IMR-90 (cell line): ENCODE data around the gene H19. TPM values are rescaled to one million over a fixed set of nuclear protein-coding genes. Genes with fewer than 3 reads are reported as not detected.

Source experiments
- ATAC-seq: fragments of 200-7000 bp; cut with Tn5 transposase; 2 replicates; pipeline ENCODE4 v1.9.1; 2020; ENCODE audit warnings: low read depth, mild to moderate bottlenecking, moderate library complexity
- BruUV-seq: library from RNA; stranded (reverse); fragments of 400-500 nt; replicated peaks from 2 replicates; lab custom pipeline; 2021; lab: Mats Ljungman, UMichigan
- CTCF ChIA-PET: fragments of 300-600 bp; formaldehyde crosslinking; extraction: SDS; loops from one replicate; lab custom pipeline; 2021; ENCODE audit warnings: antibody characterized with exemption; lab: Yijun Ruan, JAX
- POLR2A ChIA-PET: fragments of 300-600 bp; sonication (Branson Sonifier 250); formaldehyde crosslinking; loops from one replicate; lab custom pipeline; 2022; ENCODE audit warnings: antibody characterized with exemption; ENCODE audit not compliant: unreplicated experiment; lab: Charles Lee
- DNase-seq: peaks from one replicate; pipeline ENCODE4 v3.0.0; 2013
- H2AFZ ChIP-seq: replicated peaks from 2 replicates; pipeline ENCODE3; 2013; ENCODE audit warnings: low read length, mild to moderate bottlenecking; ENCODE audit not compliant: poor library complexity
- H2AK5ac ChIP-seq: 2 replicates; pipeline ENCODE4 v1.6.1; 2013; ENCODE audit warnings: low read depth, low read length, inconsistent platforms
- H2AK9ac ChIP-seq: replicated peaks from 2 replicates; pipeline ENCODE3; 2013; ENCODE audit warnings: mild to moderate bottlenecking, low read depth, low read length, moderate library complexity; ENCODE audit not compliant: poor library complexity
- H2BK120ac ChIP-seq: 2 replicates; pipeline ENCODE4 v1.6.1; 2013; ENCODE audit warnings: low read depth, low read length, inconsistent platforms
- H2BK15ac ChIP-seq: 3 replicates; pipeline ENCODE4 v1.6.1; 2013; ENCODE audit warnings: low read depth, low read length, inconsistent platforms
- H2BK20ac ChIP-seq: 2 replicates; pipeline ENCODE4 v1.6.1; 2013; ENCODE audit warnings: low read depth, mild to moderate bottlenecking, inconsistent platforms, low read length, moderate library complexity
- H2BK5ac ChIP-seq: 2 replicates; pipeline ENCODE4 v1.6.1; 2013; ENCODE audit warnings: mild to moderate bottlenecking, low read depth, low read length, inconsistent platforms; ENCODE audit not compliant: poor library complexity, severe bottlenecking
- H3K14ac ChIP-seq: replicated peaks from 2 replicates; pipeline ENCODE4 v1.6.1; 2013; ENCODE audit warnings: low read depth, low read length, inconsistent platforms
- H3K18ac ChIP-seq: 2 replicates; pipeline ENCODE4 v1.6.1; 2013; ENCODE audit warnings: low read depth, low read length, control low read depth
- H3K23ac ChIP-seq: 2 replicates; pipeline ENCODE4 v1.6.1; 2013; ENCODE audit warnings: low read depth, low read length, inconsistent platforms
- H3K27ac ChIP-seq: 2 replicates; pipeline ENCODE4 v1.5.1; 2013; ENCODE audit warnings: mild to moderate bottlenecking, control low read depth, low read length; ENCODE audit not compliant: insufficient read depth
- H3K27me3 ChIP-seq: 2 replicates; pipeline ENCODE4 v1.6.1; 2013; ENCODE audit warnings: low read length; ENCODE audit not compliant: control insufficient read depth, insufficient read depth
- H3K36me3 ChIP-seq: 2 replicates; pipeline ENCODE4 v1.6.1; 2013; ENCODE audit warnings: low read length, mixed read lengths; ENCODE audit not compliant: control insufficient read depth, insufficient read depth
- H3K4ac ChIP-seq: 2 replicates; pipeline ENCODE4 v1.6.1; 2013; ENCODE audit warnings: low read depth, low read length, inconsistent platforms
- H3K4me1 ChIP-seq: 2 replicates; pipeline ENCODE4 v1.6.1; 2013; ENCODE audit warnings: low read length, mixed read lengths; ENCODE audit not compliant: control insufficient read depth, insufficient read depth
- H3K4me2 ChIP-seq: 2 replicates; pipeline ENCODE4 v1.6.1; 2013; ENCODE audit warnings: low read depth, mild to moderate bottlenecking, control low read depth, low read length, moderate library complexity
- H3K4me3 ChIP-seq: 2 replicates; pipeline ENCODE4 v1.5.1; 2013; ENCODE audit warnings: low read depth, mild to moderate bottlenecking, control low read depth, low read length, moderate library complexity; ENCODE audit not compliant: insufficient read depth
- H3K56ac ChIP-seq: 2 replicates; pipeline ENCODE4 v1.6.1; 2013; ENCODE audit warnings: low read length, inconsistent platforms; ENCODE audit not compliant: insufficient read depth; ENCODE audit errors: extremely low read depth
- H3K79me1 ChIP-seq, 2 experiments: 2 replicates each; pipeline ENCODE4 v1.6.1; 2013; ENCODE audit warnings: low read length in 2 of 2, inconsistent platforms in 1 of 2, low read depth in 1 of 2
- H3K9ac ChIP-seq: 2 replicates; pipeline ENCODE4 v1.6.1; 2013; ENCODE audit warnings: low read depth, low read length, control low read depth
- H3K9me1 ChIP-seq: 2 replicates; pipeline ENCODE4 v1.6.1; 2013; ENCODE audit warnings: low read length, inconsistent platforms; ENCODE audit not compliant: insufficient read depth
- H3K9me3 ChIP-seq: 2 replicates; pipeline ENCODE4 v1.6.1; 2013; ENCODE audit warnings: low read length; ENCODE audit not compliant: control insufficient read depth, insufficient read depth
- H4K20me1 ChIP-seq: 2 replicates; pipeline ENCODE4 v1.6.1; 2013; ENCODE audit warnings: low read length, inconsistent platforms; ENCODE audit not compliant: insufficient read depth
- H4K5ac ChIP-seq: 2 replicates; pipeline ENCODE4 v1.6.1; 2013; ENCODE audit warnings: mild to moderate bottlenecking, low read depth, low read length, control low read depth
- H4K8ac ChIP-seq, 2 experiments: 2 replicates each; pipeline ENCODE4 v1.6.1; 2013; ENCODE audit warnings: low read depth in 2 of 2, low read length in 2 of 2, control low read depth in 1 of 2, inconsistent platforms in 1 of 2
- H4K91ac ChIP-seq: 2 replicates; pipeline ENCODE4 v1.6.1; 2013; ENCODE audit warnings: low read depth, low read length, inconsistent platforms; ENCODE audit not compliant: insufficient read depth
- BHLHE40 ChIP-seq: fragments of 150-350 bp; IDR thresholded peaks from 2 replicates; pipeline ENCODE4 v1.6.1; 2016; ENCODE audit warnings: mild to moderate bottlenecking, low read depth, low read length
- CEBPB ChIP-seq: IDR thresholded peaks from 2 replicates; pipeline ENCODE4 v1.6.1; 2012; ENCODE audit warnings: low read depth, low read length, improper control_type of control experiment
- CHD1 ChIP-seq: IDR thresholded peaks from 2 replicates; pipeline ENCODE4 v1.6.1; 2012; ENCODE audit warnings: low read depth, low read length, improper control_type of control experiment
- ELK1 ChIP-seq: fragments of 150-350 bp; IDR thresholded peaks from 2 replicates; pipeline ENCODE4 v1.6.1; 2016; ENCODE audit warnings: low read depth, mild to moderate bottlenecking, low read length, moderate library complexity, borderline replicate concordance
- MAFK ChIP-seq: IDR thresholded peaks from 2 replicates; pipeline ENCODE4 v1.6.1; 2012; ENCODE audit warnings: low read depth, low read length, improper control_type of control experiment
- MAZ ChIP-seq: IDR thresholded peaks from 2 replicates; pipeline ENCODE4 v1.6.1; 2012; ENCODE audit warnings: low read depth, mild to moderate bottlenecking, low read length, improper control_type of control experiment, moderate library complexity, borderline replicate concordance
- MXI1 ChIP-seq: IDR thresholded peaks from 2 replicates; pipeline ENCODE4 v1.6.1; 2012; ENCODE audit warnings: low read depth, mild to moderate bottlenecking, low read length, moderate library complexity, borderline replicate concordance
- NFE2L2 ChIP-seq: fragments of 150-350 bp; IDR thresholded peaks from 2 replicates; pipeline ENCODE4 v1.6.1; 2016; ENCODE audit warnings: low read depth, mild to moderate bottlenecking, low read length
- POLR2A ChIP-seq: IDR thresholded peaks from 2 replicates; pipeline ENCODE4 v1.6.1; 2012; ENCODE audit warnings: mild to moderate bottlenecking, low read depth, low read length
- RAD21 ChIP-seq: IDR thresholded peaks from 2 replicates; pipeline ENCODE4 v1.6.1; 2012; ENCODE audit warnings: low read length, improper control_type of control experiment
- RCOR1 ChIP-seq: IDR thresholded peaks from 2 replicates; pipeline ENCODE4 v1.6.1; 2012; ENCODE audit warnings: mild to moderate bottlenecking, low read length, improper control_type of control experiment; ENCODE audit not compliant: insufficient replicate concordance
- RFX5 ChIP-seq: IDR thresholded peaks from 2 replicates; pipeline ENCODE4 v1.8.0; 2012; ENCODE audit warnings: low read depth, mild to moderate bottlenecking, low read length, moderate library complexity
- SMC3 ChIP-seq: fragments of 150-350 bp; IDR thresholded peaks from 2 replicates; pipeline ENCODE4 v1.6.1; 2016; ENCODE audit warnings: low read depth, mild to moderate bottlenecking, antibody characterized with exemption, low read length, moderate library complexity
- USF2 ChIP-seq: fragments of 150-350 bp; IDR thresholded peaks from 2 replicates; pipeline ENCODE4 v1.6.1; 2017; ENCODE audit warnings: mild to moderate bottlenecking, antibody characterized with exemption, low read length, low read depth
- WGBS, 2 experiments: methylation state at CpG; one replicate each; pipeline versions ENCODE4 v1.1.5 to v1.1.7; 2013; ENCODE audit warnings: missing lambda C conversion rate in 2 of 2; ENCODE audit not compliant: insufficient read length in 1 of 2; ENCODE audit errors: extremely low coverage in 2 of 2; 5-methylcytosine and 5-hydroxymethylcytosine counted together
- dilution Hi-C: fragments of 300-500 bp; cut with HindIII; formaldehyde crosslinking; loops from one replicate; pipeline ENCODE4 v1.14.3; 2018; ENCODE audit warnings: low sequenced_read_pairs; ENCODE audit not compliant: unreplicated experiment
- in situ Hi-C: fragments of 300-500 bp; cut with MboI; formaldehyde crosslinking; loops from 3 replicates; pipeline ENCODE4 v1.14.3; 2019; ENCODE audit warnings: low sequenced_read_pairs, inconsistent platforms, mixed read lengths
- intact Hi-C: fragments of 100-400 bp; cut with micrococcal nuclease; formaldehyde crosslinking; loops from 2 replicates; pipeline ENCODE4 v1.10.0; 2022
- polyA plus RNA-seq, 3 experiments: library from polyadenylated mRNA; depleted of rRNA; stranded (reverse); fragments of >200 nt; gene quantifications; 2 replicates each; pipeline ENCODE4 v1.2.3, GENCODE V29; 2012; ENCODE audit warnings: low replicate concordance in 1 of 3
- total RNA-seq: library from RNA; depleted of rRNA; stranded (reverse); fragments of >200 nt; gene quantifications from 2 replicates; pipeline ENCODE4 v1.2.3, GENCODE V29; 2012
- TF ChIP-seq, protein P1 (sequence below): conservative IDR thresholded peaks from 2 replicates; pipeline ENCODE4 v1.5.1; 2012; ENCODE audit warnings: mild to moderate bottlenecking, low read depth, low read length, improper control_type of control experiment

H19 gene
- total and polyA plus RNA-seq, 2 of the 4 experiments (the other 2 are of a cell fraction), result 0.41 TPM; not detected in 1

- intact Hi-C loops, result no loop called here
Measured at GRCh38 chr11:1946812-1947484, 50.7 kb downstream of the H19 start, which contains the start of gene MRPL23. TSS of gene MRPL23 (plus strand) at chr11:1947332. CDS start at chr11:1947363, 31 bp downstream.

More at GRCh38 chr11:1946812-1947484, 50.7 kb downstream of the H19 start, which contains the start of gene MRPL23:
- Histone ChIP-seq H3K79me1 (no peaks in the 10 kb centered on the region), H2AFZ (no peak within 1 kb of the TSS), H3K36me3 (no peaks in the 10 kb centered on the region), H3K23ac (no peak within 1 kb of the TSS), H2BK15ac (no peak within 1 kb of the TSS), H3K4me1 (no peaks in the 10 kb centered on the region), H2BK5ac (no peak within 1 kb of the TSS), H2BK20ac (no peak within 1 kb of the TSS), H2AK9ac (no peak within 1 kb of the TSS), H3K27ac (no peak within 1 kb of the TSS), H4K91ac (no peak within 1 kb of the TSS), H3K4me2 (no peak within 1 kb of the TSS), H3K9me1 (peaks cover 3% of the 10 kb centered on the region; the same call in 1 of the 2 replicates), H3K4ac (no peak within 1 kb of the TSS), H3K9me3 (no peaks in the 10 kb centered on the region), H4K8ac (no peak within 1 kb of the TSS), H3K9ac (no peak within 1 kb of the TSS), H3K27me3 (no peaks in the 10 kb centered on the region), H4K5ac (no peak within 1 kb of the TSS), H3K56ac (no peak within 1 kb of the TSS), H2AK5ac (no peak within 1 kb of the TSS), H3K4me3 (no peak within 1 kb of the TSS), H2BK120ac (no peak within 1 kb of the TSS), H3K14ac (no peak within 1 kb of the TSS), H4K20me1 (no peaks in the 10 kb centered on the region), H3K18ac (no peak within 1 kb of the TSS)
- ChIA-PET POLR2A (no interaction called here), CTCF (no interaction called here)
- TF ChIP-seq MAFK (no peak), RAD21 (no peak), RCOR1 (no peak), CEBPB (no peak), NFE2L2 (no peak), BHLHE40 (no peak), MXI1 (no peak), ELK1 (no peak), USF2 (no peak), POLR2A (no peak), RFX5 (no peak), SMC3 (no peak), CHD1 (no peak), MAZ (no peak)
- TF ChIP-seq, protein P1, sequence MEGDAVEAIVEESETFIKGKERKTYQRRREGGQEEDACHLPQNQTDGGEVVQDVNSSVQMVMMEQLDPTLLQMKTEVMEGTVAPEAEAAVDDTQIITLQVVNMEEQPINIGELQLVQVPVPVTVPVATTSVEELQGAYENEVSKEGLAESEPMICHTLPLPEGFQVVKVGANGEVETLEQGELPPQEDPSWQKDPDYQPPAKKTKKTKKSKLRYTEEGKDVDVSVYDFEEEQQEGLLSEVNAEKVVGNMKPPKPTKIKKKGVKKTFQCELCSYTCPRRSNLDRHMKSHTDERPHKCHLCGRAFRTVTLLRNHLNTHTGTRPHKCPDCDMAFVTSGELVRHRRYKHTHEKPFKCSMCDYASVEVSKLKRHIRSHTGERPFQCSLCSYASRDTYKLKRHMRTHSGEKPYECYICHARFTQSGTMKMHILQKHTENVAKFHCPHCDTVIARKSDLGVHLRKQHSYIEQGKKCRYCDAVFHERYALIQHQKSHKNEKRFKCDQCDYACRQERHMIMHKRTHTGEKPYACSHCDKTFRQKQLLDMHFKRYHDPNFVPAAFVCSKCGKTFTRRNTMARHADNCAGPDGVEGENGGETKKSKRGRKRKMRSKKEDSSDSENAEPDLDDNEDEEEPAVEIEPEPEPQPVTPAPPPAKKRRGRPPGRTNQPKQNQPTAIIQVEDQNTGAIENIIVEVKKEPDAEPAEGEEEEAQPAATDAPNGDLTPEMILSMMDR, result no peak
- in situ Hi-C loops, result no loop called here
- ATAC-seq (peak; percentile 63), DNase-seq (no peak)
- BruUV-seq, result no TSS peak
- dilution Hi-C loops, result no loop called here
- no CpG with 5 or more reads among the region's 85 CpGs for WGBS, 2 experiments
